Measurements from ENCODE around the gene PUS7L. TPM values are rescaled to one million over a fixed set of nuclear protein-coding genes. Genes with fewer than 3 reads are reported as not detected.
A peak's percentile ranks its signal among the peaks of the same experiment; 100 is the strongest.

PUS7L gene
- total and polyA plus RNA-seq, 2 of the 13 experiments (the other 11 are each of a cell fraction or from before 2014, with no cell fraction given), result 6.5 to 37.6 TPM

DNA sequence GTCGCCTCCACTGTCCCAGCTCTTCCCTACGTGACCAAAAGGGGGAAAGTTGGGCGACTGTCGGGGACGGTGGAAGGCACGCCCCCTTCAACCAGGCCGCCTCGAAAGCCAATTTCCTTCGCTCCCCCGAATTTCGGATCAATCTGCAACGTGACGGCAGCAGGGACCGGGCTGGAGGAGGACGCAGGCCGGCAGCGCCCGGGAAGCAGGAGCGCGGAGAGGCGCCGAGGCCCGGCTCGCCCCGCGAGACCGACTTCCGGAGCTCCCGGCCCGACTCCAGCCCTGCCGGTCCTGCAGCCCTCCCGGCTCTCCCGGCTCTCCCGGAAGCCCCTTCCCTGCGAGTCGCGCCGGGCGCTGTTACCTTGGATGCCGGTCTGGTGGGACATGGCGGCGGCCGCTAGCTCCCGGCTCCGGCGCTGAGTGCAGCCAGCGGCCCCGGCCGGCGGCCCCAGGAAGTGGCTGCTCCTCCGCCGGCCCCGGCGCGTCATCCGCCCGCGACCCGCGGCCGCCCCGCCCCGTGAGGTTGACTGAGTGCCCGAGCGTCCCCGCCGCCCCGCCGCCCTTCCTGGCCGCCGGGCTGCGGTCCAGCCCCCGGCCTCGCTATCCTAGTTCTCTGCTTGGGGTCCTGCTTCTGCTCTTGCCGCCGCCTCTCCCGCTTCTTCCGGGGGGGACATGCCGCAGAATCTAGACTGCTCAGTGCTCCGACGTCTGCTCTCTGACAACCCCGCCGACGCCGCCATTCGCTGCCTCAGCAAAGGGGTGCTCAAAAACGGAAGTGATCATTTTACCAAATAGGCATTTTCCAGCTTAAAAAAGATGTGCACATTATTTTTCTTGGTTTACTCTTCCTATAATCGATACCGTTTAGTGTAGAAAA lies 47.5 kb upstream of the PUS7L start, which contains the start of gene TWF1 (continued):
- TF ChIP-seq, protein P1, sequence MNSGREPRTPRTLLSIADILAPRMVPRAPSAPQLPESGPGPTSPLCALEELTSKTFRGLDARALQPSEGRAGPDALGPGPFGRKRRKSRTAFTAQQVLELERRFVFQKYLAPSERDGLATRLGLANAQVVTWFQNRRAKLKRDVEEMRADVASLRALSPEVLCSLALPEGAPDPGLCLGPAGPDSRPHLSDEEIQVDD (CRISPR knock-in tag; IDR thresholded peaks at IDR 0.05; ENCODE audit: borderline replicate concordance), result no peak; the same call in 1 of the 2 replicates
- no peak for TF ChIP-seq TEAD3 (CRISPR knock-in tag; optimal IDR thresholded peaks at IDR 0.05; ENCODE audit: borderline replicate concordance)
- no peak for TF ChIP-seq FOSL1 (CRISPR knock-in tag; IDR thresholded peaks at IDR 0.05; ENCODE audit: borderline replicate concordance)
- TF ChIP-seq IKZF4 (CRISPR knock-in tag; IDR thresholded peaks at IDR 0.05; ENCODE audit: borderline replicate concordance, low read depth, not compliant biosample characterization), result no peak
- TF ChIP-seq MEIS1 (CRISPR knock-in tag; IDR thresholded peaks at IDR 0.05; ENCODE audit: borderline replicate concordance), result no peak
- TF ChIP-seq, protein P2, sequence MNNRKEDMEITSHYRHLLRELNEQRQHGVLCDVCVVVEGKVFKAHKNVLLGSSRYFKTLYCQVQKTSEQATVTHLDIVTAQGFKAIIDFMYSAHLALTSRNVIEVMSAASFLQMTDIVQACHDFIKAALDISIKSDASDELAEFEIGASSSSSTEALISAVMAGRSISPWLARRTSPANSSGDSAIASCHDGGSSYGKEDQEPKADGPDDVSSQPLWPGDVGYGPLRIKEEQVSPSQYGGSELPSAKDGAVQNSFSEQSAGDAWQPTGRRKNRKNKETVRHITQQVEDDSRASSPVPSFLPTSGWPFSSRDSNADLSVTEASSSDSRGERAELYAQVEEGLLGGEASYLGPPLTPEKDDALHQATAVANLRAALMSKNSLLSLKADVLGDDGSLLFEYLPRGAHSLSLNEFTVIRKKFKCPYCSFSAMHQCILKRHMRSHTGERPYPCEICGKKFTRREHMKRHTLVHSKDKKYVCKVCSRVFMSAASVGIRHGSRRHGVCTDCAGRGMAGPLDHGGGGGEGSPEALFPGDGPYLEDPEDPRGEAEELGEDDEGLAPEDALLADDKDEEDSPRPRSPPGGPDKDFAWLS (CRISPR knock-in tag; IDR thresholded peaks at IDR 0.05; ENCODE audit: borderline replicate concordance), result no peak
- TF ChIP-seq NR2F1 (CRISPR knock-in tag; IDR thresholded peaks at IDR 0.05), result no peak
- TF ChIP-seq MAF1 (CRISPR knock-in tag; IDR thresholded peaks at IDR 0.05; ENCODE audit: borderline replicate concordance), result 0 out of 2 replicates have a peak, but pooled peaks have one; percentile 35
- TF ChIP-seq BRCA1 (CRISPR knock-in tag; IDR thresholded peaks at IDR 0.05), result no peak
- TF ChIP-seq CCAR2 (optimal IDR thresholded peaks at IDR 0.05; ENCODE audit: low read depth, low read length), result no peak
- no peak for TF ChIP-seq ZNF780A (CRISPR knock-in tag; IDR thresholded peaks at IDR 0.05)
- TF ChIP-seq, protein P3, sequence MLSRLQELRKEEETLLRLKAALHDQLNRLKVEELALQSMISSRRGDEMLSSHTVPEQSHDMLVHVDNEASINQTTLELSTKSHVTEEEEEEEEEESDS (CRISPR knock-in tag; IDR thresholded peaks at IDR 0.05; ENCODE audit: borderline replicate concordance), result no peak
- TF ChIP-seq CHD4 (IDR thresholded peaks at IDR 0.05; ENCODE audit: borderline replicate concordance, low read length), result no peak
- TF ChIP-seq SIN3B (IDR thresholded peaks at IDR 0.05; ENCODE audit: low read length), result no peak
- TF ChIP-seq ZNF317 (CRISPR knock-in tag; IDR thresholded peaks at IDR 0.05), result no peak
- no peak for TF ChIP-seq ZNF180 (CRISPR knock-in tag; IDR thresholded peaks at IDR 0.05; ENCODE audit: borderline replicate concordance, low read depth)
- peak; percentile 73; the same call in 1 of the 2 replicates for TF ChIP-seq ZNF772 (CRISPR knock-in tag; IDR thresholded peaks at IDR 0.05)
- 0 out of 2 replicates have a peak, but pooled peaks have one; percentile 46 for TF ChIP-seq ZNF441 (CRISPR knock-in tag; IDR thresholded peaks at IDR 0.05; ENCODE audit: borderline replicate concordance)
- peak; percentile 80 for TF ChIP-seq GATAD1 (CRISPR knock-in tag; IDR thresholded peaks at IDR 0.05)
- TF ChIP-seq NCOR1 (IDR thresholded peaks at IDR 0.05; ENCODE audit: borderline replicate concordance, low read length), result no peak
- TF ChIP-seq NFATC3 (CRISPR knock-in tag; IDR thresholded peaks at IDR 0.05), result no peak
- peak; percentile 77 for TF ChIP-seq THAP11 (CRISPR knock-in tag; IDR thresholded peaks at IDR 0.05)
- no peak for TF ChIP-seq RXRB (CRISPR knock-in tag; IDR thresholded peaks at IDR 0.05; ENCODE audit: borderline replicate concordance)
- no peak for TF ChIP-seq ZNF3 (CRISPR knock-in tag; IDR thresholded peaks at IDR 0.05)
- TF ChIP-seq, protein P4, sequence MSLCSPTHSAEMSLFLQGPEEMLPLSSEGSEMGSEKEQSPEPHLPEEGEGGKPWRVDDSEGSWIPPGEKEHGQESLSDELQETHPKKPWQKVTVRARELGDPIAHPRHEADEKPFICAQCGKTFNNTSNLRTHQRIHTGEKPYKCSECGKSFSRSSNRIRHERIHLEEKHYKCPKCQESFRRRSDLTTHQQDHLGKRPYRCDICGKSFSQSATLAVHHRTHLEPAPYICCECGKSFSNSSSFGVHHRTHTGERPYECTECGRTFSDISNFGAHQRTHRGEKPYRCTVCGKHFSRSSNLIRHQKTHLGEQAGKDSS (CRISPR knock-in tag; IDR thresholded peaks at IDR 0.05; ENCODE audit: borderline replicate concordance, low read depth), result no peak
- TF ChIP-seq ZBTB7A (CRISPR knock-in tag; IDR thresholded peaks at IDR 0.05), result no peak
- no peak for TF ChIP-seq TBP (CRISPR knock-in tag; IDR thresholded peaks at IDR 0.05)
- peak; percentile 35 for TF ChIP-seq XRCC5 (optimal IDR thresholded peaks at IDR 0.05; ENCODE audit: low read length)
- TF ChIP-seq ZC3H4 (CRISPR knock-in tag; IDR thresholded peaks at IDR 0.05; ENCODE audit: borderline replicate concordance), result no peak

Data from HepG2 (cell line).